SK-N-SH treated with all-trans-retinoic acid at 6 μM for 48 hours (cell line): Measurements from ENCODE around the gene ZDHHC5.

ENCODE experiments used
- SNAI2 ChIP-seq: fragments of 250-450 bp; sonication (Bioruptor Pico); IDR thresholded peaks from 2 replicates; pipeline ENCODE4 v1.5.0; 2020; ENCODE audit warnings: mild to moderate bottlenecking, moderate library complexity
- TF ChIP-seq, protein P1 (sequence below): fragments of 250-450 bp; sonication (Bioruptor Pico); IDR thresholded peaks from 2 replicates; pipeline ENCODE4 v1.5.1; 2020; ENCODE audit warnings: low read depth, mild to moderate bottlenecking, moderate library complexity

DNA sequence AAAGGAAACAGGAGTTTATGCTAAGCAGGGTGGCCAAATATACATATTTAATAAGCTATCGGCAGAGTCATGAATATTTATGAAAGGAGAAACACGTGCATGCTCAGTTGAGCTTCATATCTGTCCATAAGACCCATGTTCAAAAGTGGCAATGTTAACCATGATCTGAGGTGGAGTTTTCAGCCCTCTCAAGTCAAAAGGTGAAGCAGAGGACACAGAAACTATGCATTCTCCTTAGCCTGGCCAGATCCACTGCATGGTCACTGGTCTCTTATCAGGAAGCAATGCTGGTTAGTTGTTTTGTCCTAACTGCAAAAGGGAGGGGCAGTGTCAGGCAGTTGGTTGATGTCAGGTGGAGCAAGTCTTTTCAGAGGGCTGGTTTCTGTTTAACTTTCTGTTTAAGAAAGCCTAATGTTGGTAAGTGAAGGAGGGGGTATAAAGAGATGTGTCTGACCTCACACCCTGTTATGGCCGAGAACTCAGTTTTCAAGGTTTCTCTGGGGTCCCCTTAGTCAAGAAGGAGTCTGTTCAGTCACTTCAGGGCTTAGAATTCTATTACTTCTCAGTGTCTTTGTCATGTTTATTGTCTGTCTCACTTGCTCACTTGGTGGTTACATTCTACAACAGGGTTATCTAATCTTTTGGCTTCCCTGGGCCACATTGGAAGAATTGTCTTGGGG is 67.8 kb downstream of the ZDHHC5 start:
- TF ChIP-seq SNAI2: no peak
- TF ChIP-seq, protein P1, sequence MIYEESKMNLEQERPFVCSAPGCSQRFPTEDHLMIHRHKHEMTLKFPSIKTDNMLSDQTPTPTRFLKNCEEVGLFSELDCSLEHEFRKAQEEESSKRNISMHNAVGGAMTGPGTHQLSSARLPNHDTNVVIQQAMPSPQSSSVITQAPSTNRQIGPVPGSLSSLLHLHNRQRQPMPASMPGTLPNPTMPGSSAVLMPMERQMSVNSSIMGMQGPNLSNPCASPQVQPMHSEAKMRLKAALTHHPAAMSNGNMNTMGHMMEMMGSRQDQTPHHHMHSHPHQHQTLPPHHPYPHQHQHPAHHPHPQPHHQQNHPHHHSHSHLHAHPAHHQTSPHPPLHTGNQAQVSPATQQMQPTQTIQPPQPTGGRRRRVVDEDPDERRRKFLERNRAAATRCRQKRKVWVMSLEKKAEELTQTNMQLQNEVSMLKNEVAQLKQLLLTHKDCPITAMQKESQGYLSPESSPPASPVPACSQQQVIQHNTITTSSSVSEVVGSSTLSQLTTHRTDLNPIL (CRISPR knock-in tag): no peak
